Mucosa of rectum (tissue), 2 donors: Measurements from ENCODE around the gene STPG2.

Source experiments
- H3K27ac ChIP-seq, 2 donors: one replicate each; pipeline ENCODE4 v1.7.0; 2013; ENCODE audit warnings: inconsistent platforms in 2 of 2, low read depth in 2 of 2, low read length in 2 of 2
- H3K27me3 ChIP-seq, 2 donors: one replicate each; pipeline ENCODE4 v1.7.0; 2013; ENCODE audit warnings: low read length in 2 of 2; ENCODE audit not compliant: control insufficient read depth in 2 of 2, insufficient read depth in 2 of 2
- H3K36me3 ChIP-seq, 2 donors: one replicate each; pipeline ENCODE4 v1.7.0; 2013; ENCODE audit warnings: low read length in 2 of 2; ENCODE audit not compliant: control insufficient read depth in 2 of 2, insufficient read depth in 2 of 2
- H3K4me1 ChIP-seq, 2 donors: one replicate each; pipeline ENCODE4 v1.7.0; 2013; ENCODE audit warnings: low read length in 2 of 2, mild to moderate bottlenecking in 1 of 2; ENCODE audit not compliant: control insufficient read depth in 2 of 2, insufficient read depth in 2 of 2
- H3K4me3 ChIP-seq, 2 donors: one replicate each; pipeline ENCODE4 v1.7.0; 2013; ENCODE audit warnings: low read length in 2 of 2
- H3K9ac ChIP-seq, 2 donors: one replicate each; pipeline ENCODE4 v1.7.0; 2013; ENCODE audit warnings: low read length in 2 of 2, low read depth in 1 of 2, mild to moderate bottlenecking in 1 of 2
- H3K9me3 ChIP-seq, 2 donors: one replicate each; pipeline ENCODE4 v1.7.0; 2013; ENCODE audit warnings: low read length in 2 of 2; ENCODE audit not compliant: control insufficient read depth in 2 of 2
- donor health status: healthy.
- donor health status: Normal muscosa, but diverticular disease.

Gene STPG2

DNA sequence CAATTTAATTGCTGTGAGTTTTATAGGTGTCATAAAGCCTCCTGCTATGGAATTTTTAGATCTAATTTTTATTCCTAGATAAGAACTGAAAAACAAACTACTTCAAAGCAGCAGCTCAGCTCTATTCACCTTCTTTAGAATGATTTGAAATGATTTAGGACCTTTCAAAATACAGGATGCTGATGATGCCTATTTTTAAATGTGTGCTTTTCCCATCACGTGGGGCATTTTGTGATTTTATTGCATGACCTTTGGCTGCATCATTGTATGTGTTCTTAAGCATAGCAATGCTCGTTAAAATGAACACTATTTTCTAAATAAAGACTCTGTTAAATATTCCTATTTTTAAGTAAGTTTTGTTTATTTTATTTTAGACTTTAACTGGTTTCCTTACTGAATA is 537.3 kb downstream of the STPG2 start:
- Histone ChIP-seq H3K4me1 (no peaks in the 10 kb centered on the region), H3K4me3 (no peak overlapping the region), H3K27ac (no peak overlapping the region), H3K27me3 (no peaks in the 10 kb centered on the region), H3K9me3 (no peaks in the 10 kb centered on the region), H3K9ac (no peak overlapping the region), H3K36me3 (no peaks in the 10 kb centered on the region)

DNA sequence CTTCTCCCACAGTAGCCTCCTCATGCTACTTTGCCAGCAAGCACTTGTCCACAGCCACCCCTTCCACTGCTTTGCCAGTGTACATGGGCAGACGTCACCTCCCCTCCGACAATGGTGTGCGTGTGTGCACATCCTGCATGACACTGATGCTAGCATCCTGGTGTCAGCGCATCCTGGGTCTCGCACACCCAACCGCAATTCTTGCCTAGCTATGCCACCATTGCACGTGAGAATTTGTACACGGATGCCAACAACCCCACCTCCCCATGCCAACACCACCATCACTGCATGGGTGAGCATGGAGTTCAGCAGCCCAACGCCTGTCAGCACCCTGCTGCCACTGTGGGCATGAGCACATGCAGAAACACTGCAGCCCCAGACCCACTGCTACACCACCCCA is 550.0 kb downstream of the STPG2 start:
- no peaks in the 10 kb centered on the region for H3K9me3 ChIP-seq
- no peak overlapping the region for H3K9ac ChIP-seq
- no peak overlapping the region for H3K4me3 ChIP-seq
- H3K27me3 ChIP-seq = no peaks in the 10 kb centered on the region
- H3K27ac ChIP-seq = no peak overlapping the region
- no peaks in the 10 kb centered on the region for H3K36me3 ChIP-seq
- no peaks in the 10 kb centered on the region for H3K4me1 ChIP-seq

DNA sequence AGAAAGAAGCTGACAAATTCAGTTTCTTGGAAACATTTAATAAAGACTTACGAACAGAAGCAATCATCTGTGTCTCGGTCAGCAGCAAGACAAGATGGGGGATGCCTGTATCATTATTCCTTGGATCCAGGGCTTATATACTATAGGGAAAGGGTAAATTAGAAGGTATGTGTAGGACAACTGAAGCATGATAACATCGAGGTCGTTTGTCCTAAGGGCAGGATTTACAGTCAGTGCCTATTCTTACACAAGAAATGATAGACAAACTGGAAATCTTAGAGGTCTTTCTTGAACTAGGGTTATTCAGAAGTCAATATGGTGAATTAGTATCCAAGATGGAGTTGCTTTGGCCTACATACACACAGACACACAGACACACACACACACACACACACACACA is 553.0 kb downstream of the STPG2 start:
- Histone ChIP-seq H3K27ac (no peak overlapping the region), H3K4me1 (no peaks in the 10 kb centered on the region), H3K27me3 (no peaks in the 10 kb centered on the region), H3K9ac (no peak overlapping the region), H3K4me3 (no peak overlapping the region), H3K9me3 (no peaks in the 10 kb centered on the region), H3K36me3 (no peaks in the 10 kb centered on the region)

DNA sequence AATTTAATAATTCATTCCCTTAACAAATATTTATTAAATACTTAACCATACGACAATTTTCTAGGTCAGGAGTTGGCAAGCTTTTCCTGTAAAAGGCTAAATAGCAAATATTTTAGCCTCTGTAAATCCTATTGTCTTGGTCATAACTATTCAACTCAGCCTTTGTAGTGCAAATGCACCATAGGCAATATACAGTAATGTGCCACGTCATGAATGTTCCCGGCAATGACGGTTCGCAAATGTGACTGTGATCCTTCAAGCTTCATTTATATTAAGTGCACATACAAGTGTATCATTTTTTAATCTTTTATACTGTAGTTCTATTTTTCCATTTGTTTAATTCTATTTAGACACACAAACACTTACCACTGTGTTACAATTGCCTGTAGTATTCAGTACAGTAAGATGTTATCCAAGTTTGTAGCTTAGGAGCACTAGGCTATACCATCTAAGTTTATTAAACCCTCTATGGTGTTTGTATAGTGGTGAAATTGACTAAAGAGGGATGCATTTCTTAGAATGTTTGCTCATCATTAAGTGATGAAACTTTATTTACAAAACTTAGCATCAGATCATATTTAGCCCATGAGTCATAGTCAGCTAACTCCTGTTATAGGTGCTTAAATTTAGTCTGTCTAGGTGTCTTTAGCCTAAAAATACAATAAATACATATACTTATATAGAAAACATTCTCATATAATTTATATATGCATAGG is 553.6 kb downstream of the STPG2 start:
- H3K4me3 ChIP-seq = no peak overlapping the region
- no peak overlapping the region for H3K9ac ChIP-seq
- no peaks in the 10 kb centered on the region for H3K4me1 ChIP-seq
- H3K27me3 ChIP-seq = no peaks in the 10 kb centered on the region
- no peaks in the 10 kb centered on the region for H3K36me3 ChIP-seq
- no peak overlapping the region for H3K27ac ChIP-seq
- no peaks in the 10 kb centered on the region for H3K9me3 ChIP-seq

DNA sequence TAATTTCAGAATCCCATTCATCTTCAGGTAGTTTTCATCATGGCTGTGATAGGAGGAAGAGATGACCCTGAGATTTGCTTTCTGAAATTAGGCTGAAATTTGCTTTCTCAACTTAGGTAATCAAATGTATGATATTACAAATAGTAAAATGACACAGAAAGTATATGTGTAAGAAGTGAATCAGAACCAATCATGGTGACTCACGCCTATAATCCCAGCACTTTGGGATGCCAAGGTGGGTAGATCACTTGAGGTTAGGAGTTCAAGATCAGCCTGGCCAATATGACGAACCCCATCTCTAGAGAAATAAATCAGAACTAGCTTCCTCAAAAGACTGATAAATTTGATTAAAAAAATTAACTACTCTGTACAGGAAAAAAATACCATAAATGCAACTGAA is 555.4 kb downstream of the STPG2 start:
- Histone ChIP-seq H3K36me3 (no peaks in the 10 kb centered on the region), H3K4me3 (no peak overlapping the region), H3K9ac (no peak overlapping the region), H3K4me1 (no peaks in the 10 kb centered on the region), H3K27me3 (no peaks in the 10 kb centered on the region), H3K27ac (no peak overlapping the region), H3K9me3 (no peaks in the 10 kb centered on the region)

DNA sequence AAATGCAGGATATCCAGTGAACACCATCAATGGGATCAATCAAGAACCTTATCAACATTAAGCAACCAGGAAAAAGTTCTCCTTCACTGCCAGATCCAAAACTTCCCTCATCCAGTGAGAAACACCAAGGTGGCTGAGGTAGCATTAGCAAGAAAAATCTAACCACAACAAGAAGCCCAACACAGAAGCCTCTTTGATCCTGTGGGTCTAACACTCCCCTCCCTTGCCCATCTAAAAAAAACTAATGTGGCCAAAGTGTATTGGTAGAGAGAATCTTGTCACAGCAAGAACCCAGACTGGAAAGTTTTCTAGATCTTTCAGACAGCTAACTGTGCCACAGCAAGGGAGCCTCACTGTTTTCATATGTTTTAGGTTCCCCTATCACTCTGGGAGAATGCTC is 558.0 kb downstream of the STPG2 start:
- no peaks in the 10 kb centered on the region for H3K4me1 ChIP-seq

DNA sequence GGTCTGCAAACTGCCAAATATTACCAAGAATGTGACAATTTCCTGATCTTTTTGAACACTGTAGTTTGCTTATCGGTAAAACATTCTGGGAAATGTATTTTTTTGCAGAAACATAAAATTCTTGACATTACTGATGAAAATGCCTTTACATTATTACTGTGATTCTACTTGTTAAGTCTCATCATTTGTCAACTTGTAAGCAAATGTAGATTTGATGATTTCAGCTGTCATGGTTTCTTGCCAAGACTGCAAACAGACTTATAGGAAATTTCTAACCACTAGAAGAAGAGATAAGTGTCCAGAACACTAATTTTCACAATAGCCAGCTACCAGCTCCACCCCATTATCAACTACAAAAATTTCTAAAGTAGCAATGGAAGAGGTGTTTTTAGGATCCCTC is 560.4 kb downstream of the STPG2 start:
- no peaks in the 10 kb centered on the region for H3K4me1 ChIP-seq
- H3K27ac ChIP-seq = no peak overlapping the region
- H3K4me3 ChIP-seq = no peak overlapping the region
- no peaks in the 10 kb centered on the region for H3K27me3 ChIP-seq
- no peak overlapping the region for H3K9ac ChIP-seq
- H3K9me3 ChIP-seq = no peaks in the 10 kb centered on the region
- no peaks in the 10 kb centered on the region for H3K36me3 ChIP-seq

More for the DNA sequence above, 558.0 kb downstream of the STPG2 start:
- no peak overlapping the region for H3K9ac ChIP-seq
- H3K27ac ChIP-seq = no peak overlapping the region
- no peak overlapping the region for H3K4me3 ChIP-seq
- no peaks in the 10 kb centered on the region for H3K36me3 ChIP-seq
- H3K27me3 ChIP-seq = no peaks in the 10 kb centered on the region
- H3K9me3 ChIP-seq = no peaks in the 10 kb centered on the region

DNA sequence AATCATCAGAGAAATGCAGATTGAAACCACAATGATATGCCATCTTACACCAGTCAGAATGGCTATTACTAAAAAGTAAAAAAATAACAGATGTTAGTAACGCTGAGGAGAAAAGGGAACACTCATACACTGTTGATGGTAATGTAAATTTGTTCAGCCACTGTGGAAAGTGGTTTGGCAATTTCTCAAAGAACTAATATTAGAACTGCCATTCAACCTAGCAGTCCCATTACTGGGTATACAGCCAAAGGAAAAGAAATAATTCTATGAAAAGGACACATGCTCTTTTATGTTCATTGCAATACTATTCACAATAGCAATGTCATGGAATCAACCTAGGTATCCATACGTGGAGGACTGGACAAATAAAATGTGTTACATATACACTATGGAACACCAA is 566.3 kb downstream of the STPG2 start:
- no peak overlapping the region for H3K4me3 ChIP-seq
- no peaks in the 10 kb centered on the region for H3K9me3 ChIP-seq
- no peaks in the 10 kb centered on the region for H3K27me3 ChIP-seq
- no peaks in the 10 kb centered on the region for H3K4me1 ChIP-seq
- no peak overlapping the region for H3K9ac ChIP-seq
- H3K27ac ChIP-seq = no peak overlapping the region
- no peaks in the 10 kb centered on the region for H3K36me3 ChIP-seq

DNA sequence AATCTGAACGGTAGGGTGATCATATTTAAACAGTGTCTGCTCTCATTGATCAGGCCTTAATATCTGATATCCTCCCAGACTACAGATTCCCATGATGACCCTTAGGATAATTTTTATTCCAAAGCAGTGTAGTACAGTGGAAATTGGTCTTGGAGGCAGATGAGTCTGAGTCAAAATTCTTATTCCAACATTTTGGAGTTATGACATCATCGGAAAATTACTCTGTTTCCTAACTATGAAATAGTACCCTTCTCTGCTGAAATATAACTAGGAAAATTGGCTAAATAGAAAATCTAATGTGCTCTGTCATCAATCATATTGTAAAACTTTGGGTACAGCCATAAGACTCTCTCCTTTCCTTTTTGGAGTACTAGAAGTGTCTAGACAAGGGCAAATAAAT is 583.3 kb downstream of the STPG2 start:
- Histone ChIP-seq H3K9ac (no peak overlapping the region), H3K9me3 (peaks cover 0 to 2% of the 10 kb centered on the region in 2 donors), H3K27me3 (no peaks in the 10 kb centered on the region), H3K36me3 (no peaks in the 10 kb centered on the region), H3K4me1 (no peaks in the 10 kb centered on the region), H3K4me3 (no peak overlapping the region), H3K27ac (no peak overlapping the region)

DNA sequence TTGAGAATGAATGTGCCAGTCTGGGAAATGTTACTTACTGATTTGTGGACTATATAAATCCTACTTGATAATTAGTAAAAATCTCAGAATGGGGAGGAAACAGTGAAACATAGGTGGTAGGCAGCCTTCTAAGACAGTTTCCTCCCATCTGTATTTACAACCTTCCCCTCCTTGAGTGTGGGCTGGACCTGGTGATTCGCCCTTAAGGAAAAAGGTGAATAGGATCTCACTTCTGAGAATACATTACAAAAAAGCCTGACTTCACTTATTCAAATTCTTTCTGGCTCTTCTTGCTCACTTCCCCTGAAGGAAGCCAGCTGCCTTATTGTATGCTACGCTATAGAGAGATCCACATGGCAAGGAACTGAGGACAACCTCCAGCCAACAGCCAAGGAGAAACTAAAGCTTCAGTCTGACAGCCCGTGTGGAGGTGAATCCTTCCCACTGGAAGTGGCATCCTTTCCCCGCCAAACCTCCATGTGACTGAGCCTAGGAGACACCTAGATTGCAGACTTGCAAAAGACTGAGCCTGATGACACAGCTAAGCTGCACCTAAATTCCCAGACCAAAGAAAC is 585.0 kb downstream of the STPG2 start:
- no peak overlapping the region for H3K9ac ChIP-seq
- H3K27ac ChIP-seq = no peak overlapping the region
- H3K36me3 ChIP-seq = no peaks in the 10 kb centered on the region
- no peaks in the 10 kb centered on the region for H3K4me1 ChIP-seq
- no peaks in the 10 kb centered on the region for H3K27me3 ChIP-seq
- H3K4me3 ChIP-seq = no peak overlapping the region
- peaks cover 0 to 2% of the 10 kb centered on the region in 2 donors for H3K9me3 ChIP-seq
